ENCODE results near the gene GALNT2. TPM values are rescaled to one million over a fixed set of nuclear protein-coding genes. Genes with fewer than 3 reads are reported as not detected.

Gene GALNT2
- total RNA-seq, 2 experiments from 2014 or later: 48.2 to 51.0 TPM

- ChIA-PET CTCF (interaction anchor here (0.6 kb wide), 1 partner anchor 255 kb away, joined by 3 read pairs; no protein-coding TSS in a partner anchor), POLR2A (interaction anchor here (1.0 kb wide), 1 partner anchor 22 kb away, joined by 3 read pairs; no protein-coding TSS in a partner anchor)
- H3K4me3 Mint-ChIP-seq: peak overlapping the region; percentile 44
- H3K27me3 Mint-ChIP-seq: no peaks in the 10 kb centered on the region
- H3K4me1 Mint-ChIP-seq: peaks cover 100% of the 10 kb centered on the region
- H3K36me3 Mint-ChIP-seq (ENCODE audit: low read depth): peaks cover 6% of the 10 kb centered on the region
- DNase-seq (peak; percentile 40), ATAC-seq (peak; percentile 3)
- intact Hi-C loops (cut with DNase I, micrococcal nuclease): loop anchor here (1.0 to 10.0 kb wide), 6 partner anchors 17 to 664 kb away; partner anchors contain the start of gene ABCB10 (in 1 of the 2)
- H3K9me3 Mint-ChIP-seq (ENCODE audit: low read depth): no peaks in the 10 kb centered on the region
- H3K27ac Mint-ChIP-seq: peak overlapping the region; percentile 92
Observed at GRCh38 chr1:230105754-230106625, 39.0 kb downstream of the GALNT2 start.

GRCh38 chr1:230107941-230108340 is 40.9 kb downstream of the GALNT2 start:
- CTCF ChIA-PET: interaction anchor here (0.8 to 1.0 kb wide), 2 partner anchors 17 to 35 kb away, joined by 3 read pairs; no protein-coding TSS in a partner anchor
- peaks cover 10% of the 10 kb centered on the region for H3K36me3 Mint-ChIP-seq (ENCODE audit: low read depth)
- DNase-seq (no peak), ATAC-seq (no peak)
- no peaks in the 10 kb centered on the region for H3K27me3 Mint-ChIP-seq
- POLR2A ChIA-PET: interaction anchor here (0.5 kb wide), 1 partner anchor 527 kb away, joined by 4 read pairs; no protein-coding TSS in a partner anchor
- intact Hi-C loops (cut with DNase I, micrococcal nuclease): loop anchor here (5.0 to 10.0 kb wide), 3 partner anchors 443 to 666 kb away; partner anchors contain the start of gene ABCB10 (in 1 of the 2)
- peak overlapping the region; percentile 73 for H3K27ac Mint-ChIP-seq
- no peaks in the 10 kb centered on the region for H3K9me3 Mint-ChIP-seq (ENCODE audit: low read depth)
- no peak overlapping the region for H3K4me3 Mint-ChIP-seq
- H3K4me1 Mint-ChIP-seq: peaks cover 100% of the 10 kb centered on the region

- H3K27ac Mint-ChIP-seq: peak overlapping the region; percentile 94
- peaks cover 100% of the 10 kb centered on the region for H3K4me1 Mint-ChIP-seq
- POLR2A ChIA-PET: interaction anchor here (0.5 kb wide), 1 partner anchor 526 kb away, joined by 4 read pairs; no protein-coding TSS in a partner anchor
- peak; percentile 66 for DNase-seq
- H3K4me3 Mint-ChIP-seq: no peak overlapping the region
- peaks cover 13% of the 10 kb centered on the region for H3K36me3 Mint-ChIP-seq (ENCODE audit: low read depth)
- H3K9me3 Mint-ChIP-seq (ENCODE audit: low read depth): no peaks in the 10 kb centered on the region
- ATAC-seq: peak; percentile 7
- intact Hi-C loops (cut with DNase I, micrococcal nuclease): loop anchor here (5.0 to 10.0 kb wide), 3 partner anchors 444 to 666 kb away; partner anchors contain the start of gene ABCB10 (in 1 of the 2)
- CTCF ChIA-PET: interaction anchor here (0.8 to 1.0 kb wide), 2 partner anchors 18 to 35 kb away, joined by 3 read pairs; no protein-coding TSS in a partner anchor
- no peaks in the 10 kb centered on the region for H3K27me3 Mint-ChIP-seq
Observed at GRCh38 chr1:230108580-230108979, 41.5 kb downstream of the GALNT2 start.

DNA sequence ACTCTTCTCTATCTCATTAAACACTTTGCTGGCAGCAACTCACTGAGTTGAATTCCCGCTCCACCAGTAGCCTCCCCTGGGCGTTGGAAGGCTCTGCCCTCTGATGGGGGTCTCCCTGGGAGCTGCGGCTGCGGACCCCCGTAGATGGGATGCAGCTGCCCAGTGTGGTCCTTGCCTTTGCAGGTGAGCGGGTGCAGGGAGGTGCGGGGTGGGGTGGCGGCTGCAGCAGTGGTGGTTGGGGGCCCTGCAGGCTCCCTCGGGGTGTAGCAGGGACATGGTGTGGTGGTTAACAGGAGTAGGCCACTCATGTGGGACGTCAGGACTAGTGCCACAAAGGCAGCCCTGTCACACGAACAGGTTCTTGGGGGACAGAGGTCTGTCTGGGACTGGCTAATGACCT is 42.0 kb downstream of the GALNT2 start:
- Mint-ChIP-seq H3K4me1 (peaks cover 97% of the 10 kb centered on the region), H3K36me3 (ENCODE audit: low read depth) (peaks cover 15% of the 10 kb centered on the region), H3K27me3 (no peaks in the 10 kb centered on the region), H3K9me3 (ENCODE audit: low read depth) (no peaks in the 10 kb centered on the region), H3K27ac (peak overlapping the region; percentile 94), H3K4me3 (peak overlapping the region; percentile 48)
- ChIA-PET CTCF (interaction anchor here (0.7 to 1.8 kb wide), 6 partner anchors 11 to 38 kb away, joined by 3 to 6 read pairs (median 4); no protein-coding TSS in a partner anchor), POLR2A (interaction anchor here (0.5 to 1.7 kb wide), 6 partner anchors 15 to 247 kb away, joined by 3 to 9 read pairs (median 4); partner anchors contain the start of gene GALNT2)
- ATAC-seq (no peak), DNase-seq (no peak)
- intact Hi-C loops (cut with DNase I, micrococcal nuclease): loop anchor here (5.0 to 10.0 kb wide), 3 partner anchors 444 to 667 kb away; partner anchors contain the start of gene ABCB10 (in 1 of the 2)

DNA sequence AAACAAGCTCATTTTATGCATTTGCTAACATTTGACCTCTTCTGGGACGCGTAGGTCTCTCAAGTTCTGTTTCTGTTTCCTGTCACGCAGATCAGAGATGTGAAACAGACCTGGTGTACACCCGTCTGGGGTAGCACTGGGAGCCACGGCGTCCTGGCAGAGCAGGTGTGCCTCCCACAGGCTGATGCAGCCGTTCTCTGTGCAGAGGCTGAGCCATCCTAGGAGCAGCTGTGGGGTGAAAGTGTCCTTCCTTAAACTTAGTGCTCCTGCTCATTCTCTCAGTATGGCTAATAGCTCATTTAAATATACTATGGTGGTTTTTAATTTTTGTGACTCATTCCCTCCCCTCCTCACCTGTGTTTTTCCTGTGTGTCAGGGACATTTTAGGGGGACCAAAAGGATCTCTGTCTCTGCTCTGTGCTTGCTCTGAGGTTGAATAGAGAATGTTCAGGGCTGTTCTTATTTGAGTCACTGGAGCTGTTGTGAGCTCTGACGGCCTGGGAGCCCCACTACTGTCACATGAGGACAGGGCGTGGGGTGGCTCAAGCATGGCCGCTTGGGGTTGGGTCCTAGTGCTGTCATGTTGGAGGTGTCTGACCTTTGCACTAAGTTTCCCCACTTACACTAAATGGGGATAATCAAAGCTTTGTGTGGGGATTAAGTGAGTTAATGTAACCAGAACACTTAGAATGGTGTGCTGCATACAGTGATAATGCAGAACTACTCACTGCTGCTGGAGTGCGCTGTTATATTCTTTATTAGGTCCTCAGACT is 43.0 kb downstream of the GALNT2 start:
- CTCF ChIA-PET: interaction anchor here (0.7 to 1.8 kb wide), 8 partner anchors 10 to 198 kb away, joined by 3 to 6 read pairs (median 4); no protein-coding TSS in a partner anchor
- POLR2A ChIA-PET: interaction anchor here (0.5 to 1.7 kb wide), 9 partner anchors 12 to 248 kb away, joined by 3 to 9 read pairs (median 3); partner anchors contain the start of gene GALNT2
- intact Hi-C loops (cut with DNase I, micrococcal nuclease): loop anchor here (1.0 to 10.0 kb wide), 12 partner anchors 13 to 668 kb away; partner anchors contain the start of genes ABCB10 (in 1 of the 2) and GALNT2 (in 1 of the 2)
- peak overlapping the region; percentile 94 for H3K27ac Mint-ChIP-seq
- peaks cover 22% of the 10 kb centered on the region for H3K36me3 Mint-ChIP-seq (ENCODE audit: low read depth)
- H3K4me1 Mint-ChIP-seq: peaks cover 88% of the 10 kb centered on the region
- H3K27me3 Mint-ChIP-seq: no peaks in the 10 kb centered on the region
- H3K9me3 Mint-ChIP-seq (ENCODE audit: low read depth): no peaks in the 10 kb centered on the region
- ATAC-seq: peak; percentile 91
- DNase-seq: peak; percentile 94
- peak overlapping the region; percentile 48 for H3K4me3 Mint-ChIP-seq

- intact Hi-C loops (cut with DNase I, micrococcal nuclease): loop anchor here (1.0 to 5.0 kb wide), 9 partner anchors 12 to 447 kb away; partner anchors contain the start of gene GALNT2 (in 1 of the 2)
- Mint-ChIP-seq H3K9me3 (ENCODE audit: low read depth) (no peaks in the 10 kb centered on the region), H3K27me3 (no peaks in the 10 kb centered on the region), H3K36me3 (ENCODE audit: low read depth) (peaks cover 27% of the 10 kb centered on the region), H3K27ac (peak overlapping the region; percentile 94), H3K4me1 (peaks cover 83% of the 10 kb centered on the region), H3K4me3 (no peak overlapping the region)
- ChIA-PET POLR2A (interaction anchor here (1.6 kb wide), 1 partner anchor 13 kb away, joined by 6 read pairs; no protein-coding TSS in a partner anchor), CTCF (interaction anchor here (0.9 to 2.0 kb wide), 5 partner anchors 10 to 121 kb away, joined by 3 to 7 read pairs (median 4); no protein-coding TSS in a partner anchor)
- ATAC-seq: no peak
- DNase-seq: no peak
Observed at GRCh38 chr1:230110971-230111370, 43.9 kb downstream of the GALNT2 start.

DNA sequence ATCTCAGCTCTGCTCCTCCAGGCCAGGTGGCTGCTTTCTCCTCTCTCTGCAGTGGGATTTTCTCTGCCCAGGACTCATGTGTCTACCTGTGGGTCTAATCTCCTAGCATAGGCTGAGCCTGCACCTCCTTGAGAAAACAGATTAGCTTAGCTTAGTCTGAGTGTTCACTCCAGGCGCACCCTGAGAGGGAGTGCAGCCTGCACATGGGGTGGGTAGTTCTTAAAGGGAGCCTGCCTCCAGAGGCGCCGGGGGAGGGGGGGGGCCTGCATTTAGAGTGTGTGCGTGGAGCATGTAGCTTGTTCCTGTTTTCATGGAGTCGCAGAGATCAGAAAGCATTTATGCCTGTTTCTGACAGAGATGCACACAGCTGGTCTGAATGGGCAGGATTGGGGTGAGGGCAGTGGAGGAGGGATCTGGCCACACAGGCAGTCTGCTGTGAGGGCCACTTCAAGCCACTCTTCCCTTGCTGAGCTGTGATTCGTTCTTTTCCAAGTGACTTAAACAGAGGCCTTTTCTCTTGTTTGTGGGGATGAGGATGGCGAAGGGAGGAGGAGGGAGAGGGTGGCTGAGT is 45.2 kb downstream of the GALNT2 start:
- POLR2A ChIA-PET: interaction anchor here (0.7 kb wide), 2 partner anchors 582 to 1162 kb away, joined by 3 read pairs; no protein-coding TSS in a partner anchor
- peak overlapping the region; percentile 6 for H3K27ac Mint-ChIP-seq
- DNase-seq: no peak
- intact Hi-C loops (cut with DNase I, micrococcal nuclease): loop anchor here in 1 of 2 experiments (5.0 kb wide), 2 partner anchors 55 to 130 kb away; no protein-coding TSS in a partner anchor
- H3K27me3 Mint-ChIP-seq: no peaks in the 10 kb centered on the region
- peaks cover 80% of the 10 kb centered on the region for H3K4me1 Mint-ChIP-seq
- ATAC-seq: no peak
- H3K4me3 Mint-ChIP-seq: no peak overlapping the region
- CTCF ChIA-PET: interaction anchor here (0.5 to 2.0 kb wide), 6 partner anchors 8 to 317 kb away, joined by 3 to 7 read pairs (median 6); no protein-coding TSS in a partner anchor
- no peaks in the 10 kb centered on the region for H3K9me3 Mint-ChIP-seq (ENCODE audit: low read depth)
- H3K36me3 Mint-ChIP-seq (ENCODE audit: low read depth): peaks cover 30% of the 10 kb centered on the region

DNA sequence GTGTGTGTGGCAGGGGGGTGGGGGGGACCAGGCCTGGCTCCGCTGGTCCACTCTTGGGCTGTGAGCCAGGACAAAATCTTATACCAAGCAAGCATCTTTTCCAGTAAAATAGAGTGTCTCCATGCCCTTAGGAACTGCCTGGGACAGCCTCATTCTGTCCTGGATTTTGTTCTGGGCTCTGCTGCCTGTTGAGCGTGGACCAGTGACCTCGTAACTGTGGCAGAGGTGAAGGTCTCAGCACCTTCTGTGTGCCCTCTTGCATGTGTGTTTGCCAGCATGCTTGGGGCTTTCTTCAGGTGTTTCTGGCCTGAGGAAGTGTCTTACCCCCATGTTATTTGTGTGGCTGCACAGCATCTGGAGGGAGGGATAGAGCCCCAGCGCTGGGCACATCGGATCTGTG is 45.7 kb downstream of the GALNT2 start:
- ChIA-PET POLR2A (interaction anchor here (0.7 kb wide), 2 partner anchors 582 to 1161 kb away, joined by 3 read pairs; no protein-coding TSS in a partner anchor), CTCF (interaction anchor here (0.6 to 2.0 kb wide), 4 partner anchors 8 to 264 kb away, joined by 3 to 7 read pairs (median 5); no protein-coding TSS in a partner anchor)
- H3K4me1 Mint-ChIP-seq: peaks cover 78% of the 10 kb centered on the region
- H3K36me3 Mint-ChIP-seq (ENCODE audit: low read depth): peaks cover 32% of the 10 kb centered on the region
- H3K4me3 Mint-ChIP-seq: no peak overlapping the region
- ATAC-seq (no peak), DNase-seq (no peak)
- no peaks in the 10 kb centered on the region for H3K27me3 Mint-ChIP-seq
- H3K27ac Mint-ChIP-seq: no peak overlapping the region
- no peaks in the 10 kb centered on the region for H3K9me3 Mint-ChIP-seq (ENCODE audit: low read depth)
- intact Hi-C loops (cut with DNase I, micrococcal nuclease): loop anchor here in 1 of 2 experiments (5.0 kb wide), 2 partner anchors 55 to 130 kb away; no protein-coding TSS in a partner anchor

GRCh38 chr1:230113235-230113592 is 46.2 kb downstream of the GALNT2 start:
- CTCF ChIA-PET: interaction anchor here (0.6 to 2.1 kb wide), 6 partner anchors 7 to 265 kb away, joined by 3 to 7 read pairs (median 6); no protein-coding TSS in a partner anchor
- ATAC-seq: no peak
- intact Hi-C loops (cut with DNase I, micrococcal nuclease): loop anchor here in 1 of 2 experiments (5.0 kb wide), 2 partner anchors 54 to 129 kb away; no protein-coding TSS in a partner anchor
- H3K36me3 Mint-ChIP-seq (ENCODE audit: low read depth): peaks cover 33% of the 10 kb centered on the region
- H3K27ac Mint-ChIP-seq: no peak overlapping the region
- no peaks in the 10 kb centered on the region for H3K9me3 Mint-ChIP-seq (ENCODE audit: low read depth)
- H3K4me1 Mint-ChIP-seq: peaks cover 78% of the 10 kb centered on the region
- POLR2A ChIA-PET: no interaction called here
- no peak for DNase-seq
- H3K27me3 Mint-ChIP-seq: no peaks in the 10 kb centered on the region
- H3K4me3 Mint-ChIP-seq: no peak overlapping the region
